Stimulated activated CD8-positive, alpha-beta memory T cell treated with anti-CD3 and anti-CD28 coated beads, Interleukin-15, amount 100 ng/mL, for 24 hours (primary cell): ENCODE measurements around the gene LMNTD2.
"Not testable (repeated sequence)": the region's sequence is repeated elsewhere in the genome, so short reads cannot be mapped to it uniquely, and the experiment has no call there.

ENCODE experiments used
- DNase-seq: peaks from one replicate; pipeline ENCODE4 v3.0.0-alpha.2; 2020; ENCODE audit warnings: low read depth

The LMNTD2 gene

GRCh38 chr11:587546-587945 lies 27.0 kb upstream of the LMNTD2 start:
- no peak for DNase-seq

DNA sequence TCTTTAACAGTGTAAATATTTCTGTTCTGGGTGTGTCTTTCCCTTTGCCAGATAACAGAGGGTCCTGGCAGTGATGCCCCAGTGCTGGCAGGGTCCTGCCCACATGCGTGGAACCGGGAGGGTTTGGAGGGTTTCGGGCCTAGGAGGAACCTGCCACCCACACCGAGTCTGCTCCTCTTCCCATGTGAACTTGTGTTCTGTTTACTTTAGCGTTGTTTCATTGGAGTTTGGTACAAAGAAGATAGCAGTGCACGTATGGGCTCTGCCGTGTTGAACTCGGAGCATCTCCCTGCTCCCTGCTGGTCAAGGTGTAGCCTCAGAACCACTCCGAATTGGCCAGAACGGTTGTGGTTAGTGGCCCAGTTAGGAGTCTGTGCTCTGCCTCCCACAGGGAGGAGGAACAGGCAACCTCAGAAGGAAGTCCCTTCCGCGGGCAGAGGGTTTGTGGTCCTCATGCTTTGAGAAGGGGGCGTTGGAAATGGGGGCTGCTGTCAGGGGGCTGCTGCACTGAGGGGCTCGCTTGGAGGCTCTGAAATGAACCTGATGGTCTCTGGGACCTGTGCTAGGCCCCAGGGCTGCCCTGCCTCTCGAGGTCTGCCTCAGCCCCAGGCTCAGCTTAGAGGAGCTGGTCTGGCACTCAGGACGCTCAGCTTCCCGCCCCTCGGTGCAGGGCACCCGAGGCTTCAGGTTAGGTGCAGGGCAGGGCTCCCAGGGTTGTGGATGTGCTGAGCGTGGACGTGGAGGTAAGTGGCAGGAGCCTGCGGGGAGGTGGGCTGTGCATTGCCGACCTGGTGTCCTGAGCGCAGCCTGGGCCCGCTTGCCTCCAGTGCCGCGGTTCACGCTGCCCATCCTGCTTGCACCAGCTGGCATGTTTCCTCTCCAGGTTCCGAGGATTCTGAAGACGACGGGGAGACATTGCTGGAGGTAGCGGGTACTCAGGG lies 26.1 kb upstream of the LMNTD2 start:
- DNase-seq: no peak

DNA sequence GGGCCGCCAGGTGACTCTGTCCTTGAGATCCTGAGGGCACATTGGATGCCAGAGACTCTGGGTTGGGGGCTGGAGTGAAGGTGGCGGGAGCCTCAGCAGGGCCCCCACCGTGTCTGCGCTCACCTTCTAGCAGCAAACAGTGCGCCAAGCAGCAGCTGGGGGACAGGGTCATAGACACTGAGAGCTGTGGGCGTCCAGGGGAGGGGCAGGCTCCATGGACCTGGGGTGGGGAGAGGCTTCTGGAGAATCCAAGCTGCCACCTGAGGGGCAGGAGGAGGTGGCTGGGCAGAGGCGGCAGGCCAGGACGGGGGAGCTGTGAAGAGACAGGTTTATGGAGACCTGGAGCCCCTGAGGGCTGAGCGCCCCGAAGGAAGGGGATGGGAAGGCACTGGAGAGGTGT lies 23.7 kb upstream of the LMNTD2 start:
- no peak for DNase-seq

DNA sequence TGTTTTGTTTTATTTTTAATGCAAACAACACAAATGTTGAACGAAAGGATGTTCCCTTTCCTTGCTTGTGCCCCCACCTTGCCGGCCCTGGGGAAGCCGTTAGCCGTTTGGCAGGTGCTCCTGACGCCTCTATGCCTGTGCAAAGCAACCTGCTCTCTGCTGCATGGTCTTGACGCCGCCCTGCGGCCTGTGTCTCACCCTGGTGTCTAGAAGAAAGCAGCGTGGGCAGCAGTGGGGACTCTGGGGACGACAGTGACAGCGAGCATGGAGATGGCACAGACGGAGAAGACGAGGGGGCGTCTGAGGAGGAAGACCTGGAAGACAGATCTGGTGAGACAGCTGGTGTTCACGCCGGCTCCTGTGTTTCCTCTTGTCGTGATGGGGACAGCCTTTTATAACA lies 21.2 kb upstream of the LMNTD2 start:
- no peak for DNase-seq

DNA sequence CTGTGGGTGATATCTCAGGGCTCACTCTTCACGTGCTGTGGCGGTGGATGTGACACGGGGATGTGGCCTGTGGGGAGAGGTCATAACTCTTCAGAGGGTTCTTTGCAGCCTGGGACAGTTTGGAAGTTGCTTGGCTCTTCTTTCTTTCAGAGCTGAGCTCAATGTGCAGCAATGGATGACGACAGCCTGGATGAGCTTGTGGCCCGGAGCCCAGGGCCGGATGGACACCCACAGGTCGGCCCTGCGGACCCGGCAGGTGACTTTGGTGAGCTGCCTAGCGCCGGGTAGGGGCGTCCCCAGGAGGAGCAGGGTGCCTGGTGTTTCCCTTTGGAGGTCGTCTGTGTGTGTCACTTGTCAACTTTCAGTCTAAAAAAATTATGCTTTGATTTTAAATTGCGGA lies 20.8 kb upstream of the LMNTD2 start:
- no peak for DNase-seq

DNA sequence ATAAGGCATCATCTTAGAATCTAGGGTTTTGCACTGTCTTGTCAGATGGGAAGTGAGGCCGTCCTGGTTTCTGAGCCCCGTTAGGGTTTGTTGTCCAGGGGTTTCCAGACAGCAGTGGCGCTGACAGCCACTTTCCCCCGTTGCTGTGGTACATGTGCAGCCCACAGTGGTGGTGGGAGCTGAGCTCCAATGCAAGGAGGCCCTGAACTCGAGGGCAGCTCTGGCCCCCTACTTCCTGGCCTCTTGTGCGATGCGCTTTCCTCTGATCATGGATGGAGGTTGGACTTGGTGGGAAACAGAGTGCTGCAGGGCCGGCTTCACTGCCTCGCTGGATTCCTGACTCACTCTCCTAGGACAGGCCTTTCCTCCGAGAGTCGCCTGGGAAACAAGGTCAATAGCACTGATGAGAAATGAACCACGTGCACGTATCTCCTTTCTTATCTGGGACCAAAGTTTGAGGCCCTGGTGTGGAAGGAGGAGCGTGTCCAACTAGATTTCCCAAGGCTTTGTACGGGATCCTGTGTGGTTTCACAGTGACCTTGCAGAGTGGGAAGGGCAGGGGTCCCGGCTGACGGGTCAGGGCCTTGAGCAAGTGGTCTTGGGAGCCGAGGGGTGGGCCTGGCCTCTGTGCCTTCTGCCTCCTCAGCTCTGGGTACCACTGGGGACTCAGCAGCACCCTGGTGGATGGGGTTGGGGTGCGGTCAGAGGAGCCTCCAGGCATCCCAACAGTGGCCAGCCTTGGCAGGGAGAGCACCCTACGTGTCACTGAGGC lies 19.5 kb upstream of the LMNTD2 start:
- DNase-seq: no peak

- no peak for DNase-seq
These were observed 17.9 kb upstream of the LMNTD2 start for GRCh38 chr11:578276-579035.

DNA sequence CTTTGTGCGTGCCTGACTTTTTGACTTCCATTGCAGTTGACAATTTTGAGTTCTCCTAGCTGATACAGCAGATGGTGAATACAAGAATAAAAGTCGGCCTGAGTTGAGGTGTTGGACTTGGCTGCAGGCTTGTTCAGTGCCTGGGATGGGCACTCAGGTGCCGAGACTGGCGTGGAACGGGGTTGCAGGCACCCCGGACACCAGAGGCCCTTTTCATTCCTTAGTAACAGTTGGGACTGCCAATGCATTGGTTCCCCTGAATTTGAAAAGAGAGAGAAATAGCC lies 17.0 kb upstream of the LMNTD2 start:
- no peak for DNase-seq

- DNase-seq: no peak
These were observed 16.5 kb upstream of the LMNTD2 start for GRCh38 chr11:576811-577610.

DNA sequence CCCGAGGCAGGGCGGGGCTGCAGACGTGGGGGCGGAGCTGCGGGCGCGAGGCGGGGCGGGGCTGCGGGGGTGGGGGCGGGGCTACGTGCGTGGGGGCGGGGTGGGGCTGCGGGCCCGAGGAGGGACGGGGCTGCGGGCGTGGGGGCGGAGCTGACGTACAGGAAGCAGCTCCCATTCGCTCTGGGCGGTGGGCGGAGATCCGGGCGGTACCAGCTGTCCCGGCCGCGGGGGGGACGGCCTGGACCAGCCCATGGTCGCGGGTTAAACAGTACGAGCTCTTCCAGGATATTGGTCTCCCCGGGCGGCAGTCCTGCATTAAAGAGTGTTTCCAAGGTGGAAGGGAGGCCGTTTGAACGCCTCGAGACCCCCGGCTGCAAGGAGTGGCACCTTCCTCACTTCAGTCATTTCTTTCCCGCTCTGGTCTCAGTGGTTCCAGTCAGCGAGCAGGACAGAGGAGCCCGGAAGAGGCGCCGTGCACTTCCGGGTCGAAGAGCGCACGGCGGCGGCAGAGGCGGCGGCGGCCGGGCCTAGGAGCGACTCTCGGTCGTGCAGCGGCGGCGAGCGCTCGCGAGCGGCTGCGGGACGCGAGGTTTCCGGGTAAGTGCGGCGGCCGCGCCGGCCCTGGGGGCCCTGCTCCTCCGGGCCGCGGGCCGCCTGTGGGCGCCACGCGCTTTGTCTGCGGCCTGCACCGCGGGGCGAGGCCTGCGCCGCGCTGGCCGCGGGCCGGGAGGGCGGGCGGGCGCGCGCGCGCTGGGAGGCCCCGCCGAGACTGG lies 15.6 kb upstream of the LMNTD2 start, which contains the start of gene PHRF1:
TSS of gene PHRF1 (plus strand) at position 475 of the 773 bp plus-strand sequence. CDS start 5,043 bp downstream, outside the sequence.
- DNase-seq: peak; percentile 89

- no peak for DNase-seq
These were observed 14.9 kb upstream of the LMNTD2 start for GRCh38 chr11:575313-575995.

DNA sequence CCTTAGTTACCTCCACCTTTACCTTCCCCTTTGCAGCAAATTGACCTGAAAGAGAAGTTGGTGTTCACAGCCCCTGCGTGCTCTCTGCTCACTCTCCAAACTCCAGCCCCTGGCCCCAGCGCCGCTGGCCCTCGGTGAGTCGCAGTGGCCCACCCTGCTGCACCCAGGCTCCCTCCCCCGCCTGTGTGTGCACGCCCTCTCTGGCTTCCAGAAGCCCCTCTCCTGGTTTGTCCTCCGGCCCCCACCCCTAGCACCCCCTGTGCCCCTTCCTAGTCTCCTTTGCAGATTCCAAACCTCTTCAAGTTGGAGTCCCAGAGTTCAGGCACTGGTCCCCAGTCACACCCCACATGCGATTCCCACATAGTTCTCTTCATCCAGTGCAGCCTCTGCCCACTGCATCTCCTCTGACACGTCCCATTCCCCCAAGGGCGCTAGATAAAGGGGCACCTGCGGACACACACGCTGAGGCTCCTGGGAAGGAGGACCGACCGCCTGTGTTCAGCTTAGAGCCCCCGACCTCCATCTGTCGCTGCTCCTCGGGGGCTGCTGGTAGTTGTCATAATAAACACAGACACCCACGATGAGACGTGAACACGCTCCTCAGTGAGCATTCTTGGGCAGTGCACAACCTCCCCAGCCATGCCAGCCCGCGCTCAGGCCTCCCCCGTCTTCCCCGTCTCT lies 14.2 kb upstream of the LMNTD2 start:
- DNase-seq: no peak

DNA sequence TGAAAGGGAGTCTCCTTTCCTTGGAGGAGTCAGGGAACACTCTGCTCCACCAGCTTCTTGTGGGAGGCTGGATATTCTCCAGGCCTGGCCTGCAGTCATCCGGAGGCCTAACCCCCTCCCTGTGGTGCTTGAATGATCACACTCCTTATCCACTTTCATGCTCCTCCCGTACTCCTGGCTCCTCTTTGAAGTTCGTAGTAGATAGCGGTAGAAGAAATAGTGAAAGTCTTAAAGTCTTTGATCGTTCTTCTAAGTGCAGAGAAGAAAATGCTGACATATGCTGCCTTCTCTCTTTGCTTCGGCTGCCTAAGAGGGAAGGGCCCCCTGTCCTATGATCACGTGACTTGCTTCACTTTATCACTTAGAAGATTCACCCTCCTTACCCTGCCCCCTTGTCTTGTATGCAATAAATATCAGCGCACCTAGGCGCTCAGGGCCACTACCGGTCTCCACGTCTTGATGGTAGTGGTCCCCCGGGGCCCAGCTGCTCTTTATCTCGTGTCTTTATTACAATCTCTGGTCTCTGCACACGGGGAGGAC lies 13.6 kb upstream of the LMNTD2 start:
- not testable (repeated sequence) for DNase-seq

- DNase-seq: no peak
These were observed 12.7 kb upstream of the LMNTD2 start for GRCh38 chr11:573146-573759.

DNA sequence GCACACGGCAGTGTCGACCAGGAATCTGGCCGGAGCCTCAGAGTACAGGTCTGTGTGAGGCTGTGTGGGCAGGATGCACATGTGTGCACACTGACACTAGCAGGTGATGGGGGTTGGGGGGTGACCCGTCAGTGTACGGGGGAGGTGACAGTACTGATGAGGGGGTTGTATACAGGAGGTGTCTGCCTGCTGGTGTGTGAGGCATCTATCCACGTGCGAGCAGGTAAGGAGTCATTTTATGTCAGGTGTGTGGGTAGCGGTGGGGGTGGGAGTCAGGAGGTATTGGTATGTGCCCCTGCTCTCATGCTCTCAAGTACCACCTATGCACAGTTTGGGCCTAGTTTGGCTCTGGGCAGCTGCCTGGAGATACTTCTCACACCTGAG lies 11.3 kb upstream of the LMNTD2 start:
- no peak for DNase-seq

GRCh38 chr11:569158-569885 lies 8.8 kb upstream of the LMNTD2 start:
- DNase-seq: no peak

DNA sequence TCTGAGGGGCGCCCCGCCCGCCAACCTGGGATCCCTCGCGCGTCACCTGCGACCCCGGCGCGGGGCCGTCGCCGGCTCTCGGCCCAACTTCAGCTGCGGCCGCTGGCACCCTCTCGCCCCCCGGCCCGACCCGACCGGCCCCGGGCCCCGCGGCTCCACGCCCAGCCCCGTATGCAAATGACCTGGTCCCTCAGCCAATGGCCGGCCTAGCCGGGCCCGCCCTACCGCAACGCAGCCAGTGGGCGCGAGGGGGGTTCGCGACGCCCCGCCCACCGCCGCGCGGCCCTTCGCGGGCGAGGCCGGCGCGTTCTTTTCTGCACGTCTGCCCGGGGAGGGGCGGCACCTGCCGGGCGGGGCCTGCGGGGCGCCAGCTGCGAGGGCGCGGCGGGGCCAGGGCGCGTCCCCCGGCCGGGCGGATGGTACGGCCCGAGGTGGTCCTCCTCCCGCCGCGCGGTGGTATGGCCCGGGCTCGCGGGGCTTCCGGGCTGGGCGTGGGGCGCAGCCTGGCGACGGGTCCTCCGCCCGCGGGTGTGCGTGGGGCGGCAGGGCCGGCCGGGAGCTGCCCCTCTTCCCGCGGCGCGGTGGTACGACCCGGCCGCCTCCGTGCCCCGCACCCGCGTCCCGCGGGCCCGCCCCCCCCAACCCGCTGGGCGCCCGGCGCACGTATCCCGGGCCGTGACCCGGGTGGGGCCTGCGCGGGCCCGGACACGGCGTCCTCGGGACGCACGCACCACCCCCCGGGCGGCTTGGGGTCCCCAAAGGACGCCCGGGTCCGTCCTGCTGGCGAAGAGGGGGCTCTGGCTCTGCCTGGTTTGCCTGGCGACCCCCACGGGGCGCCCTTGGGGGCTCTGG lies 8.0 kb upstream of the LMNTD2 start:
- DNase-seq: peak; percentile 77
